Activated CD4-positive, alpha-beta memory T cell treated with anti-CD3 and anti-CD28 coated beads, Interleukin-2, amount 10 ng/mL, durations not matched to agents 7 days and 5 days (primary cell): ENCODE results near the gene LYPD4. TPM values are rescaled to one million over a fixed set of nuclear protein-coding genes. Genes with fewer than 3 reads are reported as not detected.
A peak's percentile ranks its signal among the peaks of the same experiment; 100 is the strongest.

Experiments used
- CTCF ChIA-PET: fragments of 350-600 bp; sonication (Branson Sonifier 250); formaldehyde crosslinking; loops from one replicate; lab custom pipeline; 2021; ENCODE audit warnings: antibody characterized with exemption, inconsistent platforms; lab: Charles Lee
- POLR2A ChIA-PET: fragments of 350-600 bp; sonication (Branson Sonifier 250); formaldehyde crosslinking; loops from one replicate; lab custom pipeline; 2021; ENCODE audit warnings: antibody characterized with exemption; lab: Charles Lee
- DNase-seq: peaks from one replicate; pipeline ENCODE4 v3.0.0-alpha.2; 2020
- H3K27ac Mint-ChIP-seq: one replicate; pipeline ENCODE4 v1.8.0; 2021; ENCODE audit warnings: mild to moderate bottlenecking, mixed read lengths
- H3K27me3 Mint-ChIP-seq: one replicate; pipeline ENCODE4 v1.8.0; 2021; ENCODE audit warnings: mixed read lengths
- H3K36me3 Mint-ChIP-seq: one replicate; pipeline ENCODE4 v1.8.0; 2021; ENCODE audit warnings: low read depth, mixed read lengths
- H3K4me1 Mint-ChIP-seq: one replicate; pipeline ENCODE4 v1.8.0; 2021; ENCODE audit warnings: mixed read lengths
- H3K4me3 Mint-ChIP-seq: one replicate; pipeline ENCODE4 v1.8.0; 2021; ENCODE audit warnings: mild to moderate bottlenecking, mixed read lengths
- H3K9me3 Mint-ChIP-seq: one replicate; pipeline ENCODE4 v1.8.0; 2021; ENCODE audit warnings: mixed read lengths
- total RNA-seq, 2 experiments: library from RNA; stranded (reverse); gene quantifications; one replicate each; pipeline ENCODE4 v1.2.3, GENCODE V29; 2021

LYPD4 gene
- total RNA-seq, 2 experiments from 2014 or later, result not detected

GRCh38 chr19:41871573-41872383 lies 27.3 kb upstream of the LYPD4 start:
- POLR2A ChIA-PET, result interaction anchor here (0.6 to 16.1 kb wide), 12 partner anchors 10 to 87 kb away, joined by 3 to 384 read pairs (median 7); partner anchors contain the start of genes ARHGEF1, RABAC1 and RPS19

DNA sequence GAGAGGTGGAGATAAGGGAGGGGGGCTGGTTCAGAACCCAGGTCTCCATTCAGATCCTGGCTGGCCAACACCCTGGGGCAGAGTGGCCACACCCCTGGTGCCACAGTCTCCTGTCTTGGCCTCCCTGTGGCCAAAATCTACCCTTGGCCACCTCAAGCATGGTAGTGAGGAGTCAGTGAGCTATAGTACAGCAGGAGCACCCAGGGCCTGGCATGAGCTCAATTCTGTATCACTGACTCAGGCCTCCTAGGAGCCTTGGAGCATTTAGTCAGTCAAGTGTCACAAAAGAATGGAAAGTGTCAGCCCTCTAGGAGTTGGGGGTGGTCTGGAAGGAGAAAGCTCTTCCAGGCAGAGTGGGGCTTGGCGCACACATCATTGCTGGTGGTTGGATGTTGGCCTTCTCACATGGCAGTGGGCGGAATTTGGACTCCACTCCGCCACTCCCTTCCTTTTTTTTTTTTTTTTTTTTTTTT lies 26.0 kb upstream of the LYPD4 start:
- peak overlapping the region; percentile 93 for H3K27ac Mint-ChIP-seq
- H3K27me3 Mint-ChIP-seq, result no peaks in the 10 kb centered on the region
- no peak overlapping the region for H3K4me3 Mint-ChIP-seq
- H3K36me3 Mint-ChIP-seq, result peaks cover 59% of the 10 kb centered on the region
- ChIA-PET POLR2A (interaction anchor here (0.8 to 16.1 kb wide), 7 partner anchors 9 to 88 kb away, joined by 3 to 384 read pairs (median 26); partner anchors contain the start of genes ARHGEF1, RABAC1 and RPS19), CTCF (interaction anchor here (0.8 to 7.0 kb wide), 7 partner anchors 9 to 81 kb away, joined by 3 to 95 read pairs (median 4); partner anchors contain the start of gene RPS19)
- peaks cover 83% of the 10 kb centered on the region for H3K4me1 Mint-ChIP-seq
- no peak for DNase-seq
- H3K9me3 Mint-ChIP-seq, result no peaks in the 10 kb centered on the region

More at GRCh38 chr19:41871573-41872383, 27.3 kb upstream of the LYPD4 start:
- DNase-seq, result peak; percentile 86
- CTCF ChIA-PET, result interaction anchor here (0.6 to 7.0 kb wide), 13 partner anchors 10 to 1681 kb away, joined by 3 to 95 read pairs (median 6); partner anchors contain the start of genes RABAC1 and RPS19
- no peaks in the 10 kb centered on the region for H3K27me3 Mint-ChIP-seq
- H3K36me3 Mint-ChIP-seq, result peaks cover 52% of the 10 kb centered on the region
- no peaks in the 10 kb centered on the region for H3K9me3 Mint-ChIP-seq
- peak overlapping the region; percentile 93 for H3K27ac Mint-ChIP-seq
- H3K4me1 Mint-ChIP-seq, result peaks cover 88% of the 10 kb centered on the region
- H3K4me3 Mint-ChIP-seq, result peak overlapping the region; percentile 38

DNA sequence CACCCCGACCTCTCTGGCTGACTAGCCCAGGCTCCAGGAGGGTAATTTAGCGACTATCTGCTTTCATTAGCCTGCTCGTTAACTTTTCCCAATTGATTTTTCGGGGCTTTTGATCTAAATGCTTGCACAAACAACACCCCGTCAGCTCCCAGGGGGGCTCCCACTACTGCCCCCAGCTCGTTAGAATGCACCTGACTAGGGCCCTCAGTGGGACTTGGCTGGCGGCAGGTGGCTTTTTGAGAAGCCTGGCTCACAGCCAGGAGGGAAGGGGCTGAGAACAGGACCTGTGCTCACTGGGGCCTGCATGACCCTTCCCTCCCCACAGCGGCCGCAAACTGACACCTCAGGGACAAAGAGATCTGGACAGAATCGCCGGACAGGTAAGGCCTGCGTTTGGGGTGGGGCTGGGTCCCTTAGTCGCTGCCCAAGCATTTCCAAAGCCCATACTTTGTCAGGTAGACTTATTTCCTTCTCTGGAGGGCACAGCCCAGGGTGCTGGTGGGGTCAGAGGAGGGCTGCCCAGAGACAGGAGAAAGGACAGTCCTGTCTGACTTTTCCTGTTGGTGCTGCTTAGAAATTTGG lies 25.0 kb upstream of the LYPD4 start:
- Mint-ChIP-seq H3K4me3 (no peak overlapping the region), H3K27me3 (no peaks in the 10 kb centered on the region), H3K27ac (peak overlapping the region; percentile 93), H3K4me1 (peaks cover 86% of the 10 kb centered on the region), H3K9me3 (no peaks in the 10 kb centered on the region), H3K36me3 (peaks cover 67% of the 10 kb centered on the region)
- DNase-seq, result no peak
- ChIA-PET CTCF (interaction anchor here (0.7 to 7.0 kb wide), 3 partner anchors 8 to 18 kb away, joined by 3 to 82 read pairs (median 4); partner anchors contain the start of gene RPS19), POLR2A (interaction anchor here (5.0 to 16.1 kb wide), 3 partner anchors 8 to 77 kb away, joined by 34 to 384 read pairs (median 223); partner anchors contain the start of genes ARHGEF1 and RPS19)

DNA sequence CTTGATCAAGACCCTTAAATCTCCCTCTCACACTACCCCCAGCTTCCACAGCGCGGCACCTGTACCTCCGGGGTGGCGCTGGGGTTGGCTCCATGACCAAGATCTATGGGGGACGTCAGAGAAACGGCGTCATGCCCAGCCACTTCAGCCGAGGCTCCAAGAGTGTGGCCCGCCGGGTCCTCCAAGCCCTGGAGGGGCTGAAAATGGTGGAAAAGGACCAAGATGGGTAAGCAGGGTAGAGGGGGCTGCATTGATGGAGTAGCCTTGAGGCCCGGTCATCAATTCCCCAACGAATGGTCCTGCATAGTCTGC lies 24.5 kb upstream of the LYPD4 start:
- H3K27ac Mint-ChIP-seq, result peak overlapping the region; percentile 93
- peaks cover 72% of the 10 kb centered on the region for H3K36me3 Mint-ChIP-seq
- H3K9me3 Mint-ChIP-seq, result no peaks in the 10 kb centered on the region
- H3K4me3 Mint-ChIP-seq, result no peak overlapping the region
- peaks cover 88% of the 10 kb centered on the region for H3K4me1 Mint-ChIP-seq
- ChIA-PET CTCF (interaction anchor here (0.7 to 1.3 kb wide), 2 partner anchors 9 to 18 kb away, joined by 3 to 4 read pairs; partner anchors contain the start of gene RPS19), POLR2A (interaction anchor here (0.9 to 16.1 kb wide), 4 partner anchors 7 to 72 kb away, joined by 3 to 384 read pairs (median 114); partner anchors contain the start of genes ARHGEF1 and RPS19)
- H3K27me3 Mint-ChIP-seq, result no peaks in the 10 kb centered on the region
- DNase-seq, result no peak

GRCh38 chr19:41868120-41868988 lies 23.9 kb upstream of the LYPD4 start:
- Mint-ChIP-seq H3K9me3 (no peaks in the 10 kb centered on the region), H3K36me3 (peaks cover 76% of the 10 kb centered on the region), H3K4me3 (no peak overlapping the region), H3K27me3 (no peaks in the 10 kb centered on the region), H3K27ac (peak overlapping the region; percentile 93), H3K4me1 (peaks cover 88% of the 10 kb centered on the region)
- no peak for DNase-seq
- ChIA-PET CTCF (interaction anchor here (0.6 to 1.3 kb wide), 3 partner anchors 8 to 82 kb away, joined by 3 to 4 read pairs (median 3); partner anchors contain the start of gene RPS19), POLR2A (interaction anchor here (0.9 to 16.1 kb wide), 4 partner anchors 6 to 73 kb away, joined by 3 to 384 read pairs (median 114); partner anchors contain the start of genes ARHGEF1 and RPS19)

GRCh38 chr19:41866284-41866683 lies 21.8 kb upstream of the LYPD4 start:
- Mint-ChIP-seq H3K27ac (peak overlapping the region; percentile 58), H3K4me3 (no peak overlapping the region), H3K9me3 (no peaks in the 10 kb centered on the region), H3K4me1 (peaks cover 88% of the 10 kb centered on the region), H3K27me3 (no peaks in the 10 kb centered on the region), H3K36me3 (peaks cover 79% of the 10 kb centered on the region)
- POLR2A ChIA-PET, result interaction anchor here (0.5 to 16.1 kb wide), 4 partner anchors 13 to 29 kb away, joined by 3 to 384 read pairs (median 3); partner anchors contain the start of gene ARHGEF1
- DNase-seq, result no peak
- CTCF ChIA-PET, result interaction anchor here (0.7 to 1.0 kb wide), 2 partner anchors 79 to 86 kb away, joined by 3 to 5 read pairs; no protein-coding TSS in a partner anchor

GRCh38 chr19:41864374-41864773 lies 19.9 kb upstream of the LYPD4 start:
- Mint-ChIP-seq H3K4me1 (peaks cover 76% of the 10 kb centered on the region), H3K9me3 (no peaks in the 10 kb centered on the region), H3K36me3 (peaks cover 72% of the 10 kb centered on the region), H3K27me3 (no peaks in the 10 kb centered on the region), H3K4me3 (no peak overlapping the region), H3K27ac (peak overlapping the region; percentile 67)
- DNase-seq, result no peak
- ChIA-PET POLR2A (interaction anchor here (0.6 to 16.1 kb wide), 8 partner anchors 9 to 624 kb away, joined by 3 to 384 read pairs (median 4); partner anchors contain the start of genes ARHGEF1 and CD79A), CTCF (interaction anchor here (0.7 to 1.2 kb wide), 4 partner anchors 9 to 111 kb away, joined by 3 to 5 read pairs (median 4); no protein-coding TSS in a partner anchor)

DNA sequence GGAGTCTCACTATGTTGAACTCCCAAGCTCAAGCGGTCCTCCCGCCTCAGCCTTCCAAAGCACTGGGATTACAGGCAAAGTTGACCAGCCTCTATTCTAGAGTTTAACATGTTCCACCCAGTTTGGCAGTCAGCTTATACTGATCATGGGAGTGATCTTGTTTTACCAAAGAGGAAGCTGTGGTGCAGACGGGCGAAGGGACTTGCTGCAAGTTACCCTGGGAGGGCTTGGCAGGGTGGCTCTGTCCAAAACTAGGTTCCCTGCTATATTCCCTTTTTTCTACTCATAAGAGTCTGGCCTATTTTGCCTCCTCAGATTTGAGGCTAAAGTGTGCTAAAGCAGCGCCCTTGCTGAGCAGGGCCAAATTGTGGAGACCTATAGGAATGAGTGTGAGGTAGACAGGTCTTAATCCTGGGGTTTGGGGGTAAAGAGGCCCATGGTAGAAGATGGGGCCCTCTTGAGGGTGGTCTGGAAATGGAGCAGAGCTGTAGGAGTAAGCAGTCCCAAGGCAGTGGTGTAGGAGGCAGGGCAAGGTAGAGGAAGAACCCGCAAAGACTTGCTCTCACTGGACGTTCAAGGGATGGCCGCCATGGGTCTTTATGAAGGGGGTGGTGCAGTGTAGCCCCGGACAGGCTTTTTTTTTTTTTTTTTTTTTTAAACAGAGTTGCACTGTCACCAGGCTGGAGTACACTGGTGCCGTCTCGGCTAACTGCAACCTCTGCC lies 18.9 kb upstream of the LYPD4 start:
- peaks cover 63% of the 10 kb centered on the region for H3K36me3 Mint-ChIP-seq
- H3K9me3 Mint-ChIP-seq, result no peaks in the 10 kb centered on the region
- H3K4me1 Mint-ChIP-seq, result peaks cover 71% of the 10 kb centered on the region
- CTCF ChIA-PET, result interaction anchor here (0.7 to 5.4 kb wide), 7 partner anchors 10 to 96 kb away, joined by 3 to 82 read pairs (median 3); partner anchors contain the start of gene RABAC1
- H3K27me3 Mint-ChIP-seq, result no peaks in the 10 kb centered on the region
- POLR2A ChIA-PET, result interaction anchor here (0.6 to 16.1 kb wide), 8 partner anchors 10 to 625 kb away, joined by 3 to 384 read pairs (median 4); partner anchors contain the start of genes ARHGEF1 and CD79A
- no peak for DNase-seq
- peak overlapping the region; percentile 82 for H3K4me3 Mint-ChIP-seq
- H3K27ac Mint-ChIP-seq, result peak overlapping the region; percentile 81

DNA sequence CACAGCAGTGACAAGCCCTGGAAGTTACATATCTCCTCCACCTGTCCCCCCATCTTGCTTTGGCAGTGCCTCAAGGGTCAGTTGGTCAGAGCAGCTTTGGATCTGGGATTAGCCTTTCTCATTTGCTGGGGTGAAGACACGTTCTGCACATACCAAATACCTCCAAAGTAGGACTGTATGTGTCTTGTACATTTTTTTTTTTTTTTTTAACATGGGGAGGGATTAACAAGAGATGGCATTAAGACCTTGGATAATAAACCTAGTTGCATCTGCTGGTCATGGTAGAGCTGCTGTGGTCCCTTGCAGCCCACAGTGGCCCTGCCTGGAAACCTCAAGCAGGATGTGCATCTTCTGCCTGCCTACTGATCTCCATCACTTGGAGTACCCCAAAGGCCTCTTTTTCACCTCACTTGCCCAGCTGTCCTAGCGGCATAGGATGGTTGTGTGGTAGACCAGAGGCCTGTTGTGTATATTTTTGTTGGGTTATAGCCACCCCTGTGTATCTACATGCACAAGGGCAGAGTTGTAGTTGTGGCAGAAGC lies 18.0 kb upstream of the LYPD4 start:
- H3K27ac Mint-ChIP-seq, result peak overlapping the region; percentile 81
- H3K36me3 Mint-ChIP-seq, result peaks cover 56% of the 10 kb centered on the region
- H3K4me1 Mint-ChIP-seq, result peaks cover 62% of the 10 kb centered on the region
- no peaks in the 10 kb centered on the region for H3K27me3 Mint-ChIP-seq
- CTCF ChIA-PET, result interaction anchor here (0.8 to 5.4 kb wide), 6 partner anchors 10 to 97 kb away, joined by 3 to 82 read pairs (median 3); partner anchors contain the start of gene RABAC1
- peak; percentile 54 for DNase-seq
- H3K9me3 Mint-ChIP-seq, result no peaks in the 10 kb centered on the region
- H3K4me3 Mint-ChIP-seq, result peak overlapping the region; percentile 82
- POLR2A ChIA-PET, result interaction anchor here (1.2 to 16.1 kb wide), 4 partner anchors 11 to 96 kb away, joined by 3 to 384 read pairs (median 114); partner anchors contain the start of genes ARHGEF1 and CD79A

DNA sequence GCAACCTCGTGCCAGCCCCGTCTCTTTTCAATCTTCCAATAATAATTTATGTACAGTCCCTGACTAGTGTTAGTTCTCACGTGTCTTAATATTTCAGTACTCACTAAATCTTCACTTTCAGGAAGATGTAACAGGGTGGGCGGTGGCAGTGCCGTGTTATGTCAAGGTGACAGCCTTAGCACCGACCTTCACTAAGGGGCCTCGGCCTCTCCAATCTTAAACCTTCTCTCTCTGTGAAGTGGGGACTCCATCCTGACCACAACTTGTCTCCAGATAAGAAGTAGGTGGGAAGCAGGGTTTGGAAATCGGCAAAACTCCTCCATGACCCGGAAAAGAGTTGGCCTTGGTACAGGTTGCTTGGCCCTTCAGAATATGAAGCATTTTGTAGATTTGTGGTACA lies 17.4 kb upstream of the LYPD4 start:
- peaks cover 57% of the 10 kb centered on the region for H3K4me1 Mint-ChIP-seq
- POLR2A ChIA-PET, result interaction anchor here (1.2 to 16.1 kb wide), 7 partner anchors 11 to 97 kb away, joined by 3 to 384 read pairs (median 33); partner anchors contain the start of genes ARHGEF1, CD79A and RABAC1
- no peaks in the 10 kb centered on the region for H3K27me3 Mint-ChIP-seq
- CTCF ChIA-PET, result interaction anchor here (4.4 to 5.4 kb wide), 2 partner anchors 11 to 96 kb away, joined by 32 to 82 read pairs; partner anchors contain the start of gene RABAC1
- H3K36me3 Mint-ChIP-seq, result peaks cover 56% of the 10 kb centered on the region
- H3K27ac Mint-ChIP-seq, result peak overlapping the region; percentile 81
- no peaks in the 10 kb centered on the region for H3K9me3 Mint-ChIP-seq
- H3K4me3 Mint-ChIP-seq, result peak overlapping the region; percentile 82
- DNase-seq, result no peak
